ENCODE data around the gene LMX1A. TPM values are rescaled to one million over a fixed set of nuclear protein-coding genes. Genes with fewer than 3 reads are reported as not detected.

LMX1A gene
- polyA plus RNA-seq, 1 donor from 2014 or later = 0.47 TPM

DNA sequence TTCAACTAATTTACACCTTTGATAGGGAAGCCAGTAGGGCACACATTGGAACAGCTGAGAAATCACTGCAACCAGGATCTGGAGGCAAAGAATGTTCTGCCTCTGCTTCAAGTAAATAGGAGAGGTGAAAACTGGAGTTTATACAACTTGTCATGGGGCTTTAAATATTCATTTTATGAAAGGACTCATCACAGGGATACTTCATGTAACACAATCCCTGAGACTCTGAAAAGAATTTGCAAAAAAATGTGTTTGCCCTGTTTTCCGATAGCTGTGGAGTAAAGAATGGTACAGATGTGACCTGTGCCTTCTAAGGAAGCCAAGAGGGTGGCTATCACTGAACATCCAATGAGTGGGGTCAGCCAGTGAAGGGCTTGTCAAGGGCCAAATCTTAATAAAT is 152.0 kb downstream of the LMX1A start:
- Histone ChIP-seq H3K4me3 (ENCODE audit: low read length) (no peak overlapping the region), H3K79me2 (replicated peaks; ENCODE audit: insufficient read depth, low read length) (no peaks in the 10 kb centered on the region), H4K20me1 (ENCODE audit: insufficient read depth) (no peaks in the 10 kb centered on the region), H2AFZ (ENCODE audit: low read depth, low read length) (no peak overlapping the region), H3K9me2 (ENCODE audit: insufficient read depth, low read length) (no peaks in the 10 kb centered on the region), H3F3A (ENCODE audit: insufficient read depth, low read length, poor library complexity, severe bottlenecking) (no peaks in the 10 kb centered on the region), H3K4me2 (ENCODE audit: low read length) (no peak overlapping the region), H3K9ac (ENCODE audit: low read length) (no peak overlapping the region), H3K9me3 (ENCODE audit: low read length) (no peaks in the 10 kb centered on the region), H3K27me3 (ENCODE audit: insufficient read depth, low read depth, low read length) (no peaks in the 10 kb centered on the region), H3K36me3 (ENCODE audit: insufficient read depth, low read length) (no peaks in the 10 kb centered on the region), H3K27ac (ENCODE audit: low read length) (no peak overlapping the region)
- TF ChIP-seq POLR2AphosphoS5 (IDR thresholded peaks at IDR 0.05) (no peak), MXI1 (conservative IDR thresholded peaks at IDR 0.05; ENCODE audit: poor library complexity, severe bottlenecking) (no peak), EZH2 (IDR thresholded peaks at IDR 0.05; ENCODE audit: borderline replicate concordance, insufficient read depth, low read length, poor library complexity, severe bottlenecking) (no peak), EP300 (conservative IDR thresholded peaks at IDR 0.05; ENCODE audit: poor library complexity, severe bottlenecking) (no peak)
- TF ChIP-seq, protein P1, sequence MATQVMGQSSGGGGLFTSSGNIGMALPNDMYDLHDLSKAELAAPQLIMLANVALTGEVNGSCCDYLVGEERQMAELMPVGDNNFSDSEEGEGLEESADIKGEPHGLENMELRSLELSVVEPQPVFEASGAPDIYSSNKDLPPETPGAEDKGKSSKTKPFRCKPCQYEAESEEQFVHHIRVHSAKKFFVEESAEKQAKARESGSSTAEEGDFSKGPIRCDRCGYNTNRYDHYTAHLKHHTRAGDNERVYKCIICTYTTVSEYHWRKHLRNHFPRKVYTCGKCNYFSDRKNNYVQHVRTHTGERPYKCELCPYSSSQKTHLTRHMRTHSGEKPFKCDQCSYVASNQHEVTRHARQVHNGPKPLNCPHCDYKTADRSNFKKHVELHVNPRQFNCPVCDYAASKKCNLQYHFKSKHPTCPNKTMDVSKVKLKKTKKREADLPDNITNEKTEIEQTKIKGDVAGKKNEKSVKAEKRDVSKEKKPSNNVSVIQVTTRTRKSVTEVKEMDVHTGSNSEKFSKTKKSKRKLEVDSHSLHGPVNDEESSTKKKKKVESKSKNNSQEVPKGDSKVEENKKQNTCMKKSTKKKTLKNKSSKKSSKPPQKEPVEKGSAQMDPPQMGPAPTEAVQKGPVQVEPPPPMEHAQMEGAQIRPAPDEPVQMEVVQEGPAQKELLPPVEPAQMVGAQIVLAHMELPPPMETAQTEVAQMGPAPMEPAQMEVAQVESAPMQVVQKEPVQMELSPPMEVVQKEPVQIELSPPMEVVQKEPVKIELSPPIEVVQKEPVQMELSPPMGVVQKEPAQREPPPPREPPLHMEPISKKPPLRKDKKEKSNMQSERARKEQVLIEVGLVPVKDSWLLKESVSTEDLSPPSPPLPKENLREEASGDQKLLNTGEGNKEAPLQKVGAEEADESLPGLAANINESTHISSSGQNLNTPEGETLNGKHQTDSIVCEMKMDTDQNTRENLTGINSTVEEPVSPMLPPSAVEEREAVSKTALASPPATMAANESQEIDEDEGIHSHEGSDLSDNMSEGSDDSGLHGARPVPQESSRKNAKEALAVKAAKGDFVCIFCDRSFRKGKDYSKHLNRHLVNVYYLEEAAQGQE (IDR thresholded peaks at IDR 0.05; ENCODE audit: borderline replicate concordance) = no peak

DNA sequence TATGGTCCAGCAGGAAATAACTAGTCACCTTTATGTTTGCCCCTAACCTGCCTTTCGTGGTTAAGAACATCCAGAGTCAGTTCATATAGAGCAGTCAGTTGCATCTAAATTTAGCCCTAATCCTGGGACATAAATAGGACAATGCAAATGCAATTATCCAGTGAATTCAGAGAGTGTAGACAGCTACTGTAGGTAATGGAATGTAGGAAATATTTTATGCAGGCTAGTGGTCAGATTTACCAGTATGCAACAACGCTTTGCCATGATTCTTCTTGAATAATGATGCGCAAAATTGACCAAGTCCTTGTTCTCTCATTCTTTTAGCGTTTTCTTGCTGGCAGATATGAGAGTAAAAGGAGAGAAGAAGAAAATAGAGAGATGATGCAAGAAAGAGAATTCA is 165.4 kb downstream of the LMX1A start:
- Histone ChIP-seq H2AFZ (ENCODE audit: low read depth, low read length) (no peak overlapping the region), H3K9ac (ENCODE audit: low read length) (no peak overlapping the region), H3F3A (ENCODE audit: insufficient read depth, low read length, poor library complexity, severe bottlenecking) (no peaks in the 10 kb centered on the region), H4K20me1 (ENCODE audit: insufficient read depth) (no peaks in the 10 kb centered on the region), H3K9me3 (ENCODE audit: low read length) (no peaks in the 10 kb centered on the region), H3K4me2 (ENCODE audit: low read length) (no peak overlapping the region), H3K9me2 (ENCODE audit: insufficient read depth, low read length) (no peaks in the 10 kb centered on the region), H3K27me3 (ENCODE audit: insufficient read depth, low read depth, low read length) (no peaks in the 10 kb centered on the region), H3K36me3 (ENCODE audit: insufficient read depth, low read length) (no peaks in the 10 kb centered on the region), H3K27ac (ENCODE audit: low read length) (no peak overlapping the region), H3K79me2 (replicated peaks; ENCODE audit: insufficient read depth, low read length) (no peaks in the 10 kb centered on the region), H3K4me3 (ENCODE audit: low read length) (no peak overlapping the region)
- TF ChIP-seq POLR2AphosphoS5 (IDR thresholded peaks at IDR 0.05) = no peak
- TF ChIP-seq, protein P1 (IDR thresholded peaks at IDR 0.05; ENCODE audit: borderline replicate concordance) = no peak
- TF ChIP-seq RAD21 (conservative IDR thresholded peaks at IDR 0.05) = no peak
- no peak for TF ChIP-seq TAF1 (IDR thresholded peaks at IDR 0.05; ENCODE audit: low read depth)
- no peak for TF ChIP-seq MXI1 (conservative IDR thresholded peaks at IDR 0.05; ENCODE audit: poor library complexity, severe bottlenecking)
- no peak for TF ChIP-seq EP300 (conservative IDR thresholded peaks at IDR 0.05; ENCODE audit: poor library complexity, severe bottlenecking)
- TF ChIP-seq SMC3 (conservative IDR thresholded peaks at IDR 0.05; ENCODE audit: poor library complexity) = no peak

All from neural cell (in vitro differentiated cells).